ENCODE data around the gene ANKRD31. TPM values are rescaled to one million over a fixed set of nuclear protein-coding genes. Genes with fewer than 3 reads are reported as not detected.

ANKRD31 gene
- polyA plus RNA-seq, 2 of the 4 experiments (the other 2 are of a cell fraction), result 0.15 to 0.49 TPM

- TF ChIP-seq, protein P1, sequence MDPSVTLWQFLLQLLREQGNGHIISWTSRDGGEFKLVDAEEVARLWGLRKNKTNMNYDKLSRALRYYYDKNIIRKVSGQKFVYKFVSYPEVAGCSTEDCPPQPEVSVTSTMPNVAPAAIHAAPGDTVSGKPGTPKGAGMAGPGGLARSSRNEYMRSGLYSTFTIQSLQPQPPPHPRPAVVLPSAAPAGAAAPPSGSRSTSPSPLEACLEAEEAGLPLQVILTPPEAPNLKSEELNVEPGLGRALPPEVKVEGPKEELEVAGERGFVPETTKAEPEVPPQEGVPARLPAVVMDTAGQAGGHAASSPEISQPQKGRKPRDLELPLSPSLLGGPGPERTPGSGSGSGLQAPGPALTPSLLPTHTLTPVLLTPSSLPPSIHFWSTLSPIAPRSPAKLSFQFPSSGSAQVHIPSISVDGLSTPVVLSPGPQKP (IDR thresholded peaks at IDR 0.05; ENCODE audit: low read depth, low read length), result no peak
- no peak for TF ChIP-seq NR3C1 (IDR thresholded peaks at IDR 0.05)
These were observed 190.1 kb downstream of the ANKRD31 start (continued) for GRCh38 chr5:75046366-75047142.

GRCh38 chr5:75045071-75045470 lies 191.6 kb downstream of the ANKRD31 start:
- Histone ChIP-seq H3K27ac (no peak overlapping the region), H3K4me1 (0 out of 3 replicates have a peak, but pooled peaks cover 2% of the 10 kb centered on the region), H3K4me2 (no peak overlapping the region), H3K9me3 (no peaks in the 10 kb centered on the region), H3K4me3 (no peak overlapping the region)
- ChIA-PET POLR2A (no interaction called here), CTCF (no interaction called here)
- no peak for FAIRE-seq
- no peak for ATAC-seq
- DNase-seq (ENCODE audit: low read depth in 1 of 2, low spot score in 1 of 2), result no peak
- WGBS (ENCODE audit: missing lambda C conversion rate), result 49% methylated on average over 2 of the region's 2 CpGs
- TF ChIP-seq, protein P2, sequence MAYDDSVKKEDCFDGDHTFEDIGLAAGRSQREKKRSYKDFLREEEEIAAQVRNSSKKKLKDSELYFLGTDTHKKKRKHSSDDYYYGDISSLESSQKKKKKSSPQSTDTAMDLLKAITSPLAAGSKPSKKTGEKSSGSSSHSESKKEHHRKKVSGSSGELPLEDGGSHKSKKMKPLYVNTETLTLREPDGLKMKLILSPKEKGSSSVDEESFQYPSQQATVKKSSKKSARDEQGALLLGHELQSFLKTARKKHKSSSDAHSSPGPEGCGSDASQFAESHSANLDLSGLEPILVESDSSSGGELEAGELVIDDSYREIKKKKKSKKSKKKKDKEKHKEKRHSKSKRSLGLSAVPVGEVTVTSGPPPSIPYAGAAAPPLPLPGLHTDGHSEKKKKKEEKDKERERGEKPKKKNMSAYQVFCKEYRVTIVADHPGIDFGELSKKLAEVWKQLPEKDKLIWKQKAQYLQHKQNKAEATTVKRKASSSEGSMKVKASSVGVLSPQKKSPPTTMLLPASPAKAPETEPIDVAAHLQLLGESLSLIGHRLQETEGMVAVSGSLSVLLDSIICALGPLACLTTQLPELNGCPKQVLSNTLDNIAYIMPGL (CRISPR knock-in tag; IDR thresholded peaks at IDR 0.05; ENCODE audit: borderline replicate concordance), result no peak
- TF ChIP-seq HOXB13 (CRISPR knock-in tag; IDR thresholded peaks at IDR 0.05; ENCODE audit: low read depth) (no peak), MAFK (IDR thresholded peaks at IDR 0.05; ENCODE audit: partially characterized antibody) (no peak)
- TF ChIP-seq, protein P1 (IDR thresholded peaks at IDR 0.05; ENCODE audit: low read depth, low read length), result no peak

- 55% methylated on average over 7 of the region's 7 CpGs for WGBS (ENCODE audit: missing lambda C conversion rate)
- POLR2A ChIA-PET, result no interaction called here
- TF ChIP-seq ZC3H11A (IDR thresholded peaks at IDR 0.05), result no peak
- TF ChIP-seq BHLHE40 (IDR thresholded peaks at IDR 0.05; ENCODE audit: low read depth, low read length), result no peak
- TF ChIP-seq HDAC2 (IDR thresholded peaks at IDR 0.05), result no peak
- TF ChIP-seq JUNB (IDR thresholded peaks at IDR 0.05), result no peak
- TF ChIP-seq FOXS1 (CRISPR knock-in tag; IDR thresholded peaks at IDR 0.05), result no peak
- TF ChIP-seq, protein P3, sequence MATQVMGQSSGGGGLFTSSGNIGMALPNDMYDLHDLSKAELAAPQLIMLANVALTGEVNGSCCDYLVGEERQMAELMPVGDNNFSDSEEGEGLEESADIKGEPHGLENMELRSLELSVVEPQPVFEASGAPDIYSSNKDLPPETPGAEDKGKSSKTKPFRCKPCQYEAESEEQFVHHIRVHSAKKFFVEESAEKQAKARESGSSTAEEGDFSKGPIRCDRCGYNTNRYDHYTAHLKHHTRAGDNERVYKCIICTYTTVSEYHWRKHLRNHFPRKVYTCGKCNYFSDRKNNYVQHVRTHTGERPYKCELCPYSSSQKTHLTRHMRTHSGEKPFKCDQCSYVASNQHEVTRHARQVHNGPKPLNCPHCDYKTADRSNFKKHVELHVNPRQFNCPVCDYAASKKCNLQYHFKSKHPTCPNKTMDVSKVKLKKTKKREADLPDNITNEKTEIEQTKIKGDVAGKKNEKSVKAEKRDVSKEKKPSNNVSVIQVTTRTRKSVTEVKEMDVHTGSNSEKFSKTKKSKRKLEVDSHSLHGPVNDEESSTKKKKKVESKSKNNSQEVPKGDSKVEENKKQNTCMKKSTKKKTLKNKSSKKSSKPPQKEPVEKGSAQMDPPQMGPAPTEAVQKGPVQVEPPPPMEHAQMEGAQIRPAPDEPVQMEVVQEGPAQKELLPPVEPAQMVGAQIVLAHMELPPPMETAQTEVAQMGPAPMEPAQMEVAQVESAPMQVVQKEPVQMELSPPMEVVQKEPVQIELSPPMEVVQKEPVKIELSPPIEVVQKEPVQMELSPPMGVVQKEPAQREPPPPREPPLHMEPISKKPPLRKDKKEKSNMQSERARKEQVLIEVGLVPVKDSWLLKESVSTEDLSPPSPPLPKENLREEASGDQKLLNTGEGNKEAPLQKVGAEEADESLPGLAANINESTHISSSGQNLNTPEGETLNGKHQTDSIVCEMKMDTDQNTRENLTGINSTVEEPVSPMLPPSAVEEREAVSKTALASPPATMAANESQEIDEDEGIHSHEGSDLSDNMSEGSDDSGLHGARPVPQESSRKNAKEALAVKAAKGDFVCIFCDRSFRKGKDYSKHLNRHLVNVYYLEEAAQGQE (IDR thresholded peaks at IDR 0.05), result no peak
- no peak for TF ChIP-seq ZSCAN20 (CRISPR knock-in tag; IDR thresholded peaks at IDR 0.05)
- no peak for TF ChIP-seq ZNF302 (CRISPR knock-in tag; IDR thresholded peaks at IDR 0.05)
- no peak for TF ChIP-seq EHF (CRISPR knock-in tag; IDR thresholded peaks at IDR 0.05)
- TF ChIP-seq KDM1A (IDR thresholded peaks at IDR 0.05; ENCODE audit: low read depth), result no peak
- no peak for TF ChIP-seq MAZ (IDR thresholded peaks at IDR 0.05; ENCODE audit: borderline replicate concordance, low read depth, low read length)
- no peak for TF ChIP-seq FOSB (CRISPR knock-in tag; IDR thresholded peaks at IDR 0.05)
- TF ChIP-seq RFX5 (IDR thresholded peaks at IDR 0.05), result no peak
- TF ChIP-seq NPAS2 (CRISPR knock-in tag; IDR thresholded peaks at IDR 0.05; ENCODE audit: borderline replicate concordance), result no peak
- TF ChIP-seq NFE2L2 (conservative IDR thresholded peaks at IDR 0.05; ENCODE audit: low read length), result no peak
- no peak for TF ChIP-seq HOXB5 (CRISPR knock-in tag; IDR thresholded peaks at IDR 0.05)
- no peak for TF ChIP-seq POLR2AphosphoS2 (conservative IDR thresholded peaks at IDR 0.05; ENCODE audit: low read length)
- no peak for TF ChIP-seq EP300 (IDR thresholded peaks at IDR 0.05)
- Histone ChIP-seq H3K4me2 (no peak overlapping the region), H3K4me3 (no peak overlapping the region), H3K9me3 (no peaks in the 10 kb centered on the region), H3K4me1 (no peaks in the 10 kb centered on the region), H3K27ac (no peak overlapping the region)
- CTCF ChIA-PET, result interaction anchor here (1.1 kb wide), 1 partner anchor 192 kb away, joined by 3 read pairs; the partner anchor contains the start of gene ANKRD31
- FAIRE-seq (no peak), DNase-seq (ENCODE audit: low read depth in 1 of 2, low spot score in 1 of 2) (no peak), ATAC-seq (no peak)
These were observed 192.3 kb downstream of the ANKRD31 start for GRCh38 chr5:75044406-75044805.
